Endothelial cell of umbilical vein (primary cell): Measurements from ENCODE around the gene APOC3.

Experiments used
- EZH2 ChIP-seq: IDR thresholded peaks from 2 replicates; pipeline ENCODE4 v1.6.1; 2012; ENCODE audit warnings: borderline replicate concordance, low read depth, mild to moderate bottlenecking, moderate library complexity, low read length, inconsistent platforms; ENCODE audit not compliant: severe bottlenecking
- FOS ChIP-seq: IDR thresholded peaks from 2 replicates; pipeline ENCODE4 v1.6.1; 2011; ENCODE audit warnings: mild to moderate bottlenecking, low read length, moderate library complexity, borderline replicate concordance; ENCODE audit not compliant: insufficient read depth
- JUN ChIP-seq: IDR thresholded peaks from 2 replicates; pipeline ENCODE4 v1.6.1; 2011; ENCODE audit warnings: borderline replicate concordance, low read depth; ENCODE audit not compliant: insufficient read length, insufficient read depth
- MYC ChIP-seq: IDR thresholded peaks from one replicate; pipeline ENCODE4 v1.6.1; 2011; ENCODE audit warnings: mild to moderate bottlenecking, low read depth, low read length
- POLR2A ChIP-seq: IDR thresholded peaks from 2 replicates; pipeline ENCODE4 v1.6.1; 2012; ENCODE audit warnings: low read depth, mild to moderate bottlenecking, control low read depth, low read length
- POLR2AphosphoS5 ChIP-seq: IDR thresholded peaks from 2 replicates; pipeline ENCODE4 v1.6.1; 2012; ENCODE audit warnings: low read depth, mild to moderate bottlenecking, control low read depth, low read length, moderate library complexity; ENCODE audit not compliant: insufficient read depth
- TF ChIP-seq, protein P1 (sequence below), 2 donors: IDR thresholded peaks; 1 replicate in 1 of 2; 2 replicates in 1 of 2; pipeline ENCODE4 v1.5.1; 2011; ENCODE audit warnings: low read length in 2 of 2, mild to moderate bottlenecking in 2 of 2, moderate library complexity in 2 of 2, control low read depth in 1 of 2, inconsistent platforms in 1 of 2, low read depth in 1 of 2; ENCODE audit not compliant: insufficient read depth in 1 of 2; ENCODE audit errors: extremely low read depth in 1 of 2
- TF ChIP-seq, protein P2 (sequence below): IDR thresholded peaks from 2 replicates; pipeline ENCODE4 v1.6.1; 2011; ENCODE audit not compliant: insufficient read depth, insufficient read length

DNA sequence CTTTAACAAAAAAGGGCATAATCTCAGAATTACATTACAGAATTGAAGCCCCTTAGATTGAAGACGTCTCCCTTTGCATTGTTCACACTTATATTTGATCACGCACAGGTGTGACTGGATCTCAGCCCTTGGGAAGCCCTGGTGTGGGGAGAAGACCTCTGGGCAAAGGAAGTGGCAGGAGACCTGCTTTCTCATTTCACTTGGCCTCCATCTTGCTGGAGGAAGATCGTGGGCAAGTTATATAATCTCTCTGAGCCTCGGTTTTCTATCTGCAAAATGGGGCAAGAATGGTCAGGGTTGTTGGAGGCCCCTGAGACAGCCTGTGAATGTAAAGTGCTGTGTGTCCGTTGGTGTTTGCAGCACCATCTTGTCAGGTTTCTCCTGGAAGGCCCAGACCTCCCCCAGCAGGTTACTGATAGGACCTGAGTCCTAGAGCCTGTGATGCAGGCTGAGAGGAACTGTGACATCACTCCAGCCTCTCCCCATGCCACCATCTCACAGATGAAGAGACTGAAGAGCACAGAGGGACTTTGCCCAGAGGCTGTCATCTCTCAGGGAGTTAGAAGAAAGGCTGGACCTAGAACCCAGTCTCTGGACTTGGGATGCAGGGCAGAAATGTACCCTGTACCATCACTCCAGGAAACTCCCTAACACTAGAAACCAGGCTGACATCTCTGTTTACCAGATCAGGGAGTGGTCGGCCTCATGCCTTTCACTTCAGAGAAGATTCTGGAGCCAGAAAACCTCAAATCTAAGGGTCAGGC lies 8.8 kb downstream of the APOC3 start:
- TF ChIP-seq, protein P1, sequence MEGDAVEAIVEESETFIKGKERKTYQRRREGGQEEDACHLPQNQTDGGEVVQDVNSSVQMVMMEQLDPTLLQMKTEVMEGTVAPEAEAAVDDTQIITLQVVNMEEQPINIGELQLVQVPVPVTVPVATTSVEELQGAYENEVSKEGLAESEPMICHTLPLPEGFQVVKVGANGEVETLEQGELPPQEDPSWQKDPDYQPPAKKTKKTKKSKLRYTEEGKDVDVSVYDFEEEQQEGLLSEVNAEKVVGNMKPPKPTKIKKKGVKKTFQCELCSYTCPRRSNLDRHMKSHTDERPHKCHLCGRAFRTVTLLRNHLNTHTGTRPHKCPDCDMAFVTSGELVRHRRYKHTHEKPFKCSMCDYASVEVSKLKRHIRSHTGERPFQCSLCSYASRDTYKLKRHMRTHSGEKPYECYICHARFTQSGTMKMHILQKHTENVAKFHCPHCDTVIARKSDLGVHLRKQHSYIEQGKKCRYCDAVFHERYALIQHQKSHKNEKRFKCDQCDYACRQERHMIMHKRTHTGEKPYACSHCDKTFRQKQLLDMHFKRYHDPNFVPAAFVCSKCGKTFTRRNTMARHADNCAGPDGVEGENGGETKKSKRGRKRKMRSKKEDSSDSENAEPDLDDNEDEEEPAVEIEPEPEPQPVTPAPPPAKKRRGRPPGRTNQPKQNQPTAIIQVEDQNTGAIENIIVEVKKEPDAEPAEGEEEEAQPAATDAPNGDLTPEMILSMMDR (IDR thresholded peaks at IDR 0.05; ENCODE audit: extremely low read depth in 1 of 2, insufficient read depth in 1 of 2, low read depth in 1 of 2, low read length in 2 of 2), result no peak
- TF ChIP-seq POLR2A (no peak), POLR2AphosphoS5 (no peak), JUN (no peak), EZH2 (no peak), MYC (no peak), FOS (no peak)
- TF ChIP-seq, protein P2, sequence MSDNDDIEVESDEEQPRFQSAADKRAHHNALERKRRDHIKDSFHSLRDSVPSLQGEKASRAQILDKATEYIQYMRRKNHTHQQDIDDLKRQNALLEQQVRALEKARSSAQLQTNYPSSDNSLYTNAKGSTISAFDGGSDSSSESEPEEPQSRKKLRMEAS, result no peak
